ENCODE data around the gene TXNL4B. TPM values are rescaled to one million over a fixed set of nuclear protein-coding genes. Genes with fewer than 3 reads are reported as not detected.
A peak's percentile ranks its signal among the peaks of the same experiment; 100 is the strongest.

The TXNL4B gene
- total and polyA plus RNA-seq, 9 of the 15 experiments (the other 6 are each of a cell fraction or from before 2014, with no cell fraction given) = 11.9 to 38.0 (median 22.3) TPM

- TF ChIP-seq RAD51 (IDR thresholded peaks at IDR 0.05; ENCODE audit: borderline replicate concordance, low read depth) (0 out of 2 replicates have a peak, but pooled peaks have one; percentile 14), E2F6 (IDR thresholded peaks at IDR 0.05; ENCODE audit: borderline replicate concordance in 1 of 2, extremely low read depth in 1 of 2, insufficient read depth in 1 of 2, insufficient read length in 1 of 2, low read depth in 1 of 2, low read length in 1 of 2, poor library complexity in 1 of 2, severe bottlenecking in 1 of 2) (peak in 1 of 2 experiments; percentile 42), TEAD4 (IDR thresholded peaks at IDR 0.05; ENCODE audit: low read length) (no peak), TEAD4 (CRISPR knock-in tag; IDR thresholded peaks at IDR 0.05; ENCODE audit: borderline replicate concordance) (no peak), ZNF77 (CRISPR knock-in tag; IDR thresholded peaks at IDR 0.05) (no peak), TEAD2 (tag; IDR thresholded peaks at IDR 0.05) (no peak), THAP12 (CRISPR knock-in tag; IDR thresholded peaks at IDR 0.05) (no peak), CXXC5 (CRISPR knock-in tag; IDR thresholded peaks at IDR 0.05) (no peak), FOXJ2 (tag; IDR thresholded peaks at IDR 0.05) (0 out of 2 replicates have a peak, but pooled peaks have one; percentile 32), NR2C1 (IDR thresholded peaks at IDR 0.05) (no peak), NR2C1 (tag; IDR thresholded peaks at IDR 0.05) (0 out of 2 replicates have a peak, but pooled peaks have one; percentile 17), HES1 (IDR thresholded peaks at IDR 0.05; ENCODE audit: low read depth) (no peak), GABPA (tag; conservative IDR thresholded peaks at IDR 0.05; ENCODE audit: low read depth) (no peak), SIX5 (IDR thresholded peaks at IDR 0.05; ENCODE audit: borderline replicate concordance in 1 of 2, insufficient read depth in 1 of 2, low read depth in 1 of 2, low read length in 2 of 2) (no peak)
Measured at GRCh38 chr16:72111657-72112451, 18.4 kb upstream of the TXNL4B start (continued).
